ENCODE measurements around the gene SMAD9. TPM values are rescaled to one million over a fixed set of nuclear protein-coding genes. Genes with fewer than 3 reads are reported as not detected.

The SMAD9 gene
- total RNA-seq, 6 experiments from 2014 or later, result 0.80 to 1.5 (median 1.3) TPM

GRCh38 chr13:36850790-36851438, 69.1 kb downstream of the SMAD9 start:
- Histone ChIP-seq H3K27ac (no peak overlapping the region), H3K4me1 (no peaks in the 10 kb centered on the region), H3K4me3 (no peak overlapping the region), H3K9me3 (no peaks in the 10 kb centered on the region), H3K27me3 (no peaks in the 10 kb centered on the region), H3K36me3 (no peaks in the 10 kb centered on the region)
- WGBS (ENCODE audit: insufficient coverage, low coverage, low lambda C conversion rate, missing lambda C conversion rate), result 82% methylated on average over 13 of the region's 13 CpGs
- DNase-seq (no peak), ATAC-seq (no peak)
- TF ChIP-seq POLR2A (IDR thresholded peaks at IDR 0.05), result no peak
- no peak for TF ChIP-seq CTCF (IDR thresholded peaks at IDR 0.05)
- intact Hi-C loops (cut with DNase I), result loop anchor here in 1 of 2 donors (10.0 kb wide), 1 partner anchor 134 kb away; no protein-coding TSS in a partner anchor

GRCh38 chr13:36848199-36848982, 71.6 kb downstream of the SMAD9 start:
- intact Hi-C loops (cut with DNase I), result no loop called here
- H3K27ac ChIP-seq, result no peak overlapping the region
- 56% methylated on average over 5 of the region's 6 CpGs for WGBS (ENCODE audit: insufficient coverage, low coverage, low lambda C conversion rate, missing lambda C conversion rate)
- DNase-seq, result no peak
- no peaks in the 10 kb centered on the region for H3K36me3 ChIP-seq
- H3K27me3 ChIP-seq, result no peaks in the 10 kb centered on the region
- no peak for TF ChIP-seq POLR2A (IDR thresholded peaks at IDR 0.05)
- TF ChIP-seq CTCF (IDR thresholded peaks at IDR 0.05), result peak in 2 of 4 donors; percentile 13 to 23
- ATAC-seq, result peak in 3 of 4 donors; percentile 20 to 37 (median 21)
- H3K4me1 ChIP-seq, result no peaks in the 10 kb centered on the region
- H3K9me3 ChIP-seq, result no peaks in the 10 kb centered on the region
- no peak overlapping the region for H3K4me3 ChIP-seq

GRCh38 chr13:36847606-36848005, 72.4 kb downstream of the SMAD9 start:
- Histone ChIP-seq H3K4me3 (no peak overlapping the region), H3K4me1 (no peaks in the 10 kb centered on the region), H3K27ac (no peak overlapping the region), H3K27me3 (no peaks in the 10 kb centered on the region), H3K36me3 (no peaks in the 10 kb centered on the region), H3K9me3 (no peaks in the 10 kb centered on the region)
- DNase-seq, result no peak
- 26% methylated on average over 6 of the region's 9 CpGs for WGBS (ENCODE audit: insufficient coverage, low coverage, low lambda C conversion rate, missing lambda C conversion rate)
- intact Hi-C loops (cut with DNase I), result no loop called here
- TF ChIP-seq CTCF (IDR thresholded peaks at IDR 0.05) (no peak), POLR2A (IDR thresholded peaks at IDR 0.05) (no peak)
- peak in 1 of 4 donors; percentile 28 for ATAC-seq

DNA sequence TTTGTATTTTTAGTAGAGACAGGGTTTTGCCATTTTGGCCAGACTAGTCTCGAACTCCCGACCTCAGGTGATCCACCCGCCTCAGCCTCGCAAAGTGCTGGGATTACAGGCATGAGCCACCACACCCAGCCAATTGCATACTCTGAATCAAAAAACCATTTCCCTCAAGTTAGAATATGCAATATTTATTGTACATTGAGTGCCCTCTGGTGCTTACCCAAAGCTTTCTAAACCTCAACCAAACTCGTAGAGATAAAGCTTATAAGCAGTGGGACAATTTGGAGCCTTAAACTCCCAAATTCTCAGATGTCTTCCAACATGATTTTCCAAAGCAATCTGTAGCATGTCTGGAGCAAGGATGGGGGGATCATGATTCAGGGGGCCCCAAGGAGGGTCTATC, 78.6 kb downstream of the SMAD9 start:
- WGBS (ENCODE audit: insufficient coverage, low coverage, low lambda C conversion rate, missing lambda C conversion rate), result 14% methylated on average over 1 of the region's 5 CpGs
- Histone ChIP-seq H3K9me3 (no peaks in the 10 kb centered on the region), H3K27me3 (no peaks in the 10 kb centered on the region), H3K27ac (no peak overlapping the region), H3K4me3 (no peak overlapping the region), H3K36me3 (no peaks in the 10 kb centered on the region), H3K4me1 (no peaks in the 10 kb centered on the region)
- ATAC-seq (no peak), DNase-seq (no peak)
- intact Hi-C loops (cut with DNase I), result no loop called here
- TF ChIP-seq CTCF (IDR thresholded peaks at IDR 0.05), result no peak
- TF ChIP-seq POLR2A (IDR thresholded peaks at IDR 0.05), result no peak

Measured in right lobe of liver (tissue), 6 donors.